ENCODE measurements around the gene SELP. TPM values are rescaled to one million over a fixed set of nuclear protein-coding genes. Genes with fewer than 3 reads are reported as not detected.

SELP gene
- total and polyA plus RNA-seq, 2 of the 13 experiments (the other 11 are each of a cell fraction or from before 2014, with no cell fraction given): 0.11 TPM; not detected in 1

- TF ChIP-seq HOXA9 (CRISPR knock-in tag; IDR thresholded peaks at IDR 0.05; ENCODE audit: borderline replicate concordance) (peak; percentile 45; the same call in 1 of the 2 replicates), ZFP90 (CRISPR knock-in tag; IDR thresholded peaks at IDR 0.05; ENCODE audit: borderline replicate concordance) (no peak), HNF1A (IDR thresholded peaks at IDR 0.05; ENCODE audit: low read depth) (no peak), HNF1A (CRISPR knock-in tag; IDR thresholded peaks at IDR 0.05; ENCODE audit: borderline replicate concordance) (no peak), PITX1 (CRISPR knock-in tag; IDR thresholded peaks at IDR 0.05) (no peak), HCFC1 (IDR thresholded peaks at IDR 0.05; ENCODE audit: low read depth, low read length) (no peak), ZNF468 (CRISPR knock-in tag; IDR thresholded peaks at IDR 0.05) (no peak), CCAR2 (optimal IDR thresholded peaks at IDR 0.05; ENCODE audit: low read depth, low read length) (no peak), PLSCR1 (CRISPR knock-in tag; IDR thresholded peaks at IDR 0.05; ENCODE audit: borderline replicate concordance) (no peak), TCF7L2 (IDR thresholded peaks at IDR 0.05; ENCODE audit: low read depth, low read length) (no peak), AGO2 (optimal IDR thresholded peaks at IDR 0.05; ENCODE audit: low read depth, low read length) (no peak), YEATS2 (CRISPR knock-in tag; IDR thresholded peaks at IDR 0.05; ENCODE audit: borderline replicate concordance) (0 out of 2 replicates have a peak, but pooled peaks have one; percentile 28), ZSCAN22 (CRISPR knock-in tag; IDR thresholded peaks at IDR 0.05) (no peak), ZBTB44 (CRISPR knock-in tag; IDR thresholded peaks at IDR 0.05) (peak; percentile 72; the same call in 1 of the 2 replicates), HNF4A (CRISPR knock-in tag; IDR thresholded peaks at IDR 0.05) (no peak), ETV6 (CRISPR knock-in tag; conservative IDR thresholded peaks at IDR 0.05) (no peak), ELK4 (CRISPR knock-in tag; IDR thresholded peaks at IDR 0.05; ENCODE audit: borderline replicate concordance) (no peak), STAT5B (CRISPR knock-in tag; IDR thresholded peaks at IDR 0.05) (no peak), DRAP1 (CRISPR knock-in tag; IDR thresholded peaks at IDR 0.05) (no peak), ZNF883 (CRISPR knock-in tag; IDR thresholded peaks at IDR 0.05; ENCODE audit: not compliant biosample characterization) (no peak), ZNF816 (CRISPR knock-in tag; IDR thresholded peaks at IDR 0.05; ENCODE audit: borderline replicate concordance) (no peak)
Observed at GRCh38 chr1:169595764-169596711, 33.9 kb downstream of the SELP start (continued).

Data from HepG2 (cell line).